ENCODE measurements around the gene DMBX1. TPM values are rescaled to one million over a fixed set of nuclear protein-coding genes. Genes with fewer than 3 reads are reported as not detected.

The DMBX1 gene
- total RNA-seq, 3 donors from 2014 or later, result not detected

GRCh38 chr1:46530791-46531409 is 41.3 kb downstream of the DMBX1 start:
- H3K4me1 ChIP-seq, result no peaks in the 10 kb centered on the region
- no peak for DNase-seq (ENCODE audit: low spot score in 2 of 2)
- H3K27me3 ChIP-seq, result peaks cover 0 to 15% of the 10 kb centered on the region in 2 donors
- H3K27ac ChIP-seq, result no peak overlapping the region
- no peaks in the 10 kb centered on the region for H3K9me3 ChIP-seq
- intact Hi-C loops (cut with DNase I; ENCODE audit: low total_unique reads), result no loop called here
- H3K4me3 ChIP-seq, result no peak overlapping the region
- H3K36me3 ChIP-seq, result no peaks in the 10 kb centered on the region
- TF ChIP-seq POLR2A (IDR thresholded peaks at IDR 0.05) (no peak), CTCF (IDR thresholded peaks at IDR 0.05) (no peak), POLR2AphosphoS5 (IDR thresholded peaks at IDR 0.05) (no peak)

GRCh38 chr1:46532095-46532494 is 42.5 kb downstream of the DMBX1 start:
- H3K9me3 ChIP-seq, result no peaks in the 10 kb centered on the region
- TF ChIP-seq CTCF (IDR thresholded peaks at IDR 0.05), result no peak
- no peak for TF ChIP-seq POLR2AphosphoS5 (IDR thresholded peaks at IDR 0.05)
- TF ChIP-seq POLR2A (IDR thresholded peaks at IDR 0.05), result no peak
- peaks cover 0 to 16% of the 10 kb centered on the region in 2 donors for H3K27me3 ChIP-seq
- no peaks in the 10 kb centered on the region for H3K36me3 ChIP-seq
- no peak overlapping the region for H3K27ac ChIP-seq
- DNase-seq (ENCODE audit: low spot score in 2 of 2), result no peak
- intact Hi-C loops (cut with DNase I; ENCODE audit: low total_unique reads), result no loop called here
- no peaks in the 10 kb centered on the region for H3K4me1 ChIP-seq
- H3K4me3 ChIP-seq, result no peak overlapping the region

- no peaks in the 10 kb centered on the region for H3K36me3 ChIP-seq
- peaks cover 0 to 20% of the 10 kb centered on the region in 2 donors for H3K27me3 ChIP-seq
- intact Hi-C loops (cut with DNase I; ENCODE audit: low total_unique reads), result no loop called here
- H3K9me3 ChIP-seq, result no peaks in the 10 kb centered on the region
- TF ChIP-seq CTCF (IDR thresholded peaks at IDR 0.05), result peak in 2 of 3 donors; percentile 12 to 59
- TF ChIP-seq POLR2AphosphoS5 (IDR thresholded peaks at IDR 0.05), result no peak
- no peak for TF ChIP-seq POLR2A (IDR thresholded peaks at IDR 0.05)
- no peaks in the 10 kb centered on the region for H3K4me1 ChIP-seq
- no peak for DNase-seq (ENCODE audit: low spot score in 2 of 2)
- peak overlapping the region; percentile 26 to 67 (median 46) for H3K4me3 ChIP-seq
- H3K27ac ChIP-seq, result peak overlapping the region in 1 of 2 donors; percentile 22
Measured at GRCh38 chr1:46532498-46533178, 43.0 kb downstream of the DMBX1 start.

- Histone ChIP-seq H3K4me3 (peak overlapping the region; percentile 26 to 67 (median 46)), H3K27me3 (peaks cover 0 to 22% of the 10 kb centered on the region in 2 donors), H3K36me3 (no peaks in the 10 kb centered on the region), H3K9me3 (no peaks in the 10 kb centered on the region), H3K27ac (peak overlapping the region in 1 of 2 donors; percentile 22), H3K4me1 (no peaks in the 10 kb centered on the region)
- intact Hi-C loops (cut with DNase I; ENCODE audit: low total_unique reads), result no loop called here
- DNase-seq (ENCODE audit: low spot score in 2 of 2), result no peak
- TF ChIP-seq POLR2A (IDR thresholded peaks at IDR 0.05) (no peak), CTCF (IDR thresholded peaks at IDR 0.05) (no peak), POLR2AphosphoS5 (IDR thresholded peaks at IDR 0.05) (no peak)
Measured at GRCh38 chr1:46533179-46533864, 43.7 kb downstream of the DMBX1 start.

GRCh38 chr1:46535063-46535462 is 45.4 kb downstream of the DMBX1 start:
- Histone ChIP-seq H3K27me3 (peaks cover 0 to 19% of the 10 kb centered on the region in 2 donors), H3K9me3 (no peaks in the 10 kb centered on the region), H3K4me3 (no peak overlapping the region), H3K4me1 (no peaks in the 10 kb centered on the region), H3K36me3 (no peaks in the 10 kb centered on the region), H3K27ac (no peak overlapping the region)
- DNase-seq (ENCODE audit: low spot score in 2 of 2), result no peak
- no peak for TF ChIP-seq POLR2A (IDR thresholded peaks at IDR 0.05)
- TF ChIP-seq CTCF (IDR thresholded peaks at IDR 0.05), result no peak
- TF ChIP-seq POLR2AphosphoS5 (IDR thresholded peaks at IDR 0.05), result no peak
- intact Hi-C loops (cut with DNase I; ENCODE audit: low total_unique reads), result no loop called here
